K562 (cell line): ENCODE data around the gene NTN4.

Experiments used
- CHD7 ChIP-seq: fragments of 200-600 bp; sonication (generic); IDR thresholded peaks from one replicate; pipeline ENCODE4 v1.6.1; 2012; ENCODE audit warnings: mild to moderate bottlenecking, low read depth, low read length, inconsistent platforms
- CTCF ChIP-seq, 3 experiments: IDR thresholded peaks in 2 of 3; conservative IDR thresholded peaks in 1 of 3; 2 replicates each; pipeline ENCODE4 v1.5.1; 2011 to 2012; ENCODE audit warnings: low read length in 3 of 3, mild to moderate bottlenecking in 3 of 3, control low read depth in 2 of 3, improper control_type of control experiment in 1 of 3, inconsistent platforms in 1 of 3, low read depth in 1 of 3, mixed read lengths in 1 of 3, moderate library complexity in 1 of 3; ENCODE audit not compliant: insufficient read depth in 2 of 3

- no peak for TF ChIP-seq CHD7
- no peak for TF ChIP-seq CTCF (IDR thresholded peaks at IDR 0.05 in 2 of 3, conservative IDR thresholded peaks at IDR 0.05 in 1 of 3; ENCODE audit: insufficient read depth in 2 of 3, low read depth in 1 of 3, low read length in 3 of 3)
Observed at GRCh38 chr12:95723693-95724384, 66.7 kb downstream of the NTN4 start.
